ENCODE measurements around the gene CREB1.
"Not testable (repeated sequence)": the region's sequence is repeated elsewhere in the genome, so short reads cannot be mapped to it uniquely, and the experiment has no call there.

CREB1 gene

GRCh38 chr2:207614824-207615223, 85.1 kb downstream of the CREB1 start:
- no peak for DNase-seq

GRCh38 chr2:207616185-207616584, 86.4 kb downstream of the CREB1 start:
- DNase-seq: no peak

GRCh38 chr2:207617011-207617671, 87.4 kb downstream of the CREB1 start:
- no peak for DNase-seq

- no peak for DNase-seq
Observed at GRCh38 chr2:207619764-207620203, 90.0 kb downstream of the CREB1 start.

- DNase-seq: no peak
Observed at GRCh38 chr2:207621501-207622039, 91.8 kb downstream of the CREB1 start.

GRCh38 chr2:207624185-207625013, 94.6 kb downstream of the CREB1 start:
- DNase-seq: peak in 46 of 56 donors; percentile 10 to 78 (median 61)

GRCh38 chr2:207625014-207625907, 95.5 kb downstream of the CREB1 start, which contains the start of gene METTL21A:
Gene METTL21A, minus strand, starts transcription at chr2:207625394. Its CDS starts 1,019 bp downstream, at chr2:207624375.
- peak in 55 of 56 donors; percentile 15 to 93 (median 83) for DNase-seq

- no peak for DNase-seq
Observed at GRCh38 chr2:207629553-207629952, 99.8 kb downstream of the CREB1 start.

GRCh38 chr2:207630491-207630890, 100.7 kb downstream of the CREB1 start:
- DNase-seq: no peak

- DNase-seq: no peak
Observed at GRCh38 chr2:207632575-207633493, 103.1 kb downstream of the CREB1 start.

- DNase-seq: no peak
Observed at GRCh38 chr2:207633686-207634085, 103.9 kb downstream of the CREB1 start.

GRCh38 chr2:207635468-207636200, 105.9 kb downstream of the CREB1 start:
- DNase-seq: no peak

GRCh38 chr2:207639288-207639687, 109.5 kb downstream of the CREB1 start:
- not testable (repeated sequence) for DNase-seq

GRCh38 chr2:207640160-207640559, 110.4 kb downstream of the CREB1 start:
- no peak for DNase-seq

- DNase-seq: no peak
Observed at GRCh38 chr2:207640661-207641060, 110.9 kb downstream of the CREB1 start.

- DNase-seq: no peak
Observed at GRCh38 chr2:207643892-207644291, 114.1 kb downstream of the CREB1 start.

GRCh38 chr2:207646582-207646981, 116.8 kb downstream of the CREB1 start:
- DNase-seq: not testable (repeated sequence)
